Tibial nerve (tissue), 4 donors: Measurements from ENCODE around the gene ELAPOR2. TPM values are rescaled to one million over a fixed set of nuclear protein-coding genes. Genes with fewer than 3 reads are reported as not detected.
A peak's percentile ranks its signal among the peaks of the same experiment; 100 is the strongest.
"Not testable (repeated sequence)": the region's sequence is repeated elsewhere in the genome, so short reads cannot be mapped to it uniquely, and the experiment has no call there.

Experiments
- DNase-seq, 2 donors: peaks; one replicate each; pipeline ENCODE4 v3.0.0-alpha.2; 2019; ENCODE audit warnings: low spot score in 2 of 2
- H3K27ac ChIP-seq, 4 donors: fragments of 200-600 bp; sonication (generic) in 3 of 4; one replicate each; pipeline ENCODE4 v1.5.1; 2017 to 2019; ENCODE audit warnings: mild to moderate bottlenecking in 1 of 4
- H3K27me3 ChIP-seq, 2 donors: fragments of 200-600 bp; sonication (generic) in 1 of 2; one replicate each; pipeline versions ENCODE4 v1.5.1 to v1.6.0; 2017 to 2019
- H3K36me3 ChIP-seq, 3 donors: fragments of 200-600 bp; sonication (generic); one replicate each; pipeline ENCODE4 v1.5.1; 2018 to 2019
- H3K4me1 ChIP-seq, 4 donors: fragments of 200-600 bp; sonication (generic) in 3 of 4; one replicate each; pipeline ENCODE4 v1.5.1; 2017 to 2019
- H3K4me3 ChIP-seq, 4 donors: fragments of 200-600 bp; sonication (generic) in 3 of 4; one replicate each; pipeline ENCODE4 v1.5.1; 2017 to 2019; ENCODE audit warnings: mild to moderate bottlenecking in 1 of 4, moderate library complexity in 1 of 4
- H3K9me3 ChIP-seq, 4 donors: fragments of 200-600 bp; sonication (generic) in 3 of 4; one replicate each; pipeline ENCODE4 v1.5.1; 2017 to 2019
- EP300 ChIP-seq, 2 donors: sonication (generic); formaldehyde crosslinking; IDR thresholded peaks; one replicate each; pipeline ENCODE4 v1.6.1; 2017; ENCODE audit warnings: antibody characterized with exemption in 2 of 2, mild to moderate bottlenecking in 1 of 2
- POLR2A ChIP-seq, 2 donors: fragments of 450-650 bp; IDR thresholded peaks; one replicate each; pipeline ENCODE4 v1.6.1; 2017; ENCODE audit warnings: antibody characterized with exemption in 2 of 2, mild to moderate bottlenecking in 2 of 2, moderate library complexity in 2 of 2
- WGBS, 2 donors: methylation state at CpG; one replicate each; pipeline ENCODE4 v1.1.5; 2018; 5-methylcytosine and 5-hydroxymethylcytosine counted together
- total RNA-seq, 4 donors: library from RNA; depleted of rRNA; stranded (reverse); fragments of >200 nt; gene quantifications; one replicate each; pipeline ENCODE4 v1.1.0, GENCODE V29; 2016
- TF ChIP-seq, protein P1 (sequence below), 5 experiments: fragments of 200-600 bp in 3 of 5; fragments of 450-650 bp in 2 of 5; sonication (generic) in 3 of 5; IDR thresholded peaks; one replicate each; pipeline ENCODE4 v1.5.1; 2016 to 2019; ENCODE audit warnings: antibody characterized with exemption in 5 of 5, mild to moderate bottlenecking in 3 of 5, moderate library complexity in 2 of 5

Gene ELAPOR2
- total RNA-seq, 4 donors from 2014 or later: 12.8 to 27.3 (median 16.5) TPM

DNA sequence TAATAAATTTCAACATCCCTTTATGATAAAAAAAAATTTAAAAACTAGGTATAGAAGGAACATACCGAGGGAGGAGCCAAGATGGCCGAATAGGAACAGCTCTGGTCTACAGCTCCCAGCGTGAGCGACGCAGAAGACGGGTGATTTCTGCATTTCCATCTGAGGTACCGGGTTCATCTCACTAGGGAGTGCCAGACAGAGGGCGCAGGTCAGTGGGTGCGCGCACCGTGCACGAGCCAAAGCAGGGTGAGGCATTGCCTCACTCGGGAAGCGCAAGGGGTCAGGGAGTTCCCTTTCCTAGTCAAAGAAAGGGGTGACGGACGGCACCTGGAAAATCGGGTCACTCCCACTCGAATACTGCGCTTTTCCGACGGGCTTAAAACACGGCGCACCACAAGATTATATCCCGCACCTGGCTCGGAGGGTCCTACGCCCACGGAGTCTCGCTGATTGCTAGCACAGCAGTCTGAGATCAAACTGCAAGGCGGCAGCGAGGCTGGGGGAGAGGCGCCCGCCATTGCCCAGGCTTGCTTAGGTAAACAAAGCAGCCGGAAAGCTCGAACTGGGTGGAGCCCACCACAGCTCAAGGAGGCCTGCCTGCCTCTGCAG is 19.7 kb downstream of the ELAPOR2 start:
- not testable (repeated sequence) for H3K36me3 ChIP-seq, DNase-seq, H3K9me3 ChIP-seq, H3K27me3 ChIP-seq, H3K4me1 ChIP-seq, H3K27ac ChIP-seq
- 80 to 89% methylated on average over 32 to 33 of the region's 34 CpGs for WGBS, 2 donors
- peak overlapping the region in 1 of 4 donors; percentile 29 for H3K4me3 ChIP-seq

DNA sequence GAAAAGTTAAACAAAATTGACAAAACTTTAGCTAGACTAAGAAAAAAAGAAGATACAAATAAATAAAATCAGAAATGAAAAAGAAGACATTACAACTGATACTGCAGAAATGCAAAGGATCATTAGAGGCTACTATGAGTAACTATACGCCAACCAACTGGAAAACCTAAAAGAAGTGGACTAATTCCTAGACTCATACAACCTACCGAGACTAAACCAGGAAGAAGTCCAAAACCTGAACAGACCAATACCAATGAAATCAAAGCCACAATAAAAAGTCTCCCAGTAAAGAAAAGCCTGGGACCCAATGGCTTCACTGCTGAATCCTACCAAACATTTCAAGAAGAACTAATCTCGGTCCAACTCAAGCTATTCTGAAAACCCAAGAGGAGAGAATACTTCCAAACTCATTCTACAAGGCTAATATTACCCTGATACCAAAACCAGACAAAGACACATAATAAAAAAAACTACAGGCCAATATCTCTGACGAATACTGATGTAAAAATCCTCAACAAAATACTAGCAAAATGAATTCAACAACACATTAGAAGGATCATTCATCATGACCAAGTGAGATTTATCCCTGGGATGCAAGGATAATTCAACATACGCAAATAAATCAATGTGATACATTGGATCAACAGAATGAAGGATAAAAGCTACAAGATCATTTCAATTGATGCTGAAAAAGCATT is 20.3 kb downstream of the ELAPOR2 start:
- H3K9me3 ChIP-seq: peaks cover 0 to 7% (median 0%) of the 10 kb centered on the region in 4 donors
- H3K4me3 ChIP-seq: peak overlapping the region in 1 of 4 donors; percentile 29
- H3K4me1 ChIP-seq: no peaks in the 10 kb centered on the region
- H3K27ac ChIP-seq: no peak overlapping the region
- no peaks in the 10 kb centered on the region for H3K27me3 ChIP-seq
- TF ChIP-seq, protein P1, sequence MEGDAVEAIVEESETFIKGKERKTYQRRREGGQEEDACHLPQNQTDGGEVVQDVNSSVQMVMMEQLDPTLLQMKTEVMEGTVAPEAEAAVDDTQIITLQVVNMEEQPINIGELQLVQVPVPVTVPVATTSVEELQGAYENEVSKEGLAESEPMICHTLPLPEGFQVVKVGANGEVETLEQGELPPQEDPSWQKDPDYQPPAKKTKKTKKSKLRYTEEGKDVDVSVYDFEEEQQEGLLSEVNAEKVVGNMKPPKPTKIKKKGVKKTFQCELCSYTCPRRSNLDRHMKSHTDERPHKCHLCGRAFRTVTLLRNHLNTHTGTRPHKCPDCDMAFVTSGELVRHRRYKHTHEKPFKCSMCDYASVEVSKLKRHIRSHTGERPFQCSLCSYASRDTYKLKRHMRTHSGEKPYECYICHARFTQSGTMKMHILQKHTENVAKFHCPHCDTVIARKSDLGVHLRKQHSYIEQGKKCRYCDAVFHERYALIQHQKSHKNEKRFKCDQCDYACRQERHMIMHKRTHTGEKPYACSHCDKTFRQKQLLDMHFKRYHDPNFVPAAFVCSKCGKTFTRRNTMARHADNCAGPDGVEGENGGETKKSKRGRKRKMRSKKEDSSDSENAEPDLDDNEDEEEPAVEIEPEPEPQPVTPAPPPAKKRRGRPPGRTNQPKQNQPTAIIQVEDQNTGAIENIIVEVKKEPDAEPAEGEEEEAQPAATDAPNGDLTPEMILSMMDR (IDR thresholded peaks at IDR 0.05): no peak
- TF ChIP-seq POLR2A (IDR thresholded peaks at IDR 0.05) (no peak), EP300 (IDR thresholded peaks at IDR 0.05) (no peak)
- 81 to 89% methylated on average over 5 of the region's 5 CpGs for WGBS, 2 donors
- DNase-seq: no peak
- H3K36me3 ChIP-seq: no peaks in the 10 kb centered on the region

DNA sequence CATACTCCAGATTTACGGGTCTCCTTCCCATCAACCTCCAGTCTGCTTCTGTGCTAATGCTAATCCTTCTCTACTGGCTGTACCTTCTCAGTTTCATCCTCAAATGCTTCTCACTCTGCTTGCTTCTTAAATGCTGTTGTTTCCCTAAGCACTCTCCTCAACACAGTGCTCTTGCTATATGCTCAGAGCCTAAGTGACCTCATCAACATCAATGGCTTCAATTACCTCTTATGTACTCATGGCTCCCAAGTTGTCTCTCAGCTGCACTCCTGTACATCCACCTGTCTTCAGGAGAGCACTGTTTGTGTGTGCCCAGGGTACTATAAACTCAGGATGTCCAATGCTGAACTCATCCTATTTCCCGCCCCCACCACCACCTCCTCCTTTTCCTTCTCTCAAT is 22.5 kb downstream of the ELAPOR2 start:
- Histone ChIP-seq H3K27me3 (no peaks in the 10 kb centered on the region), H3K9me3 (peaks cover 0 to 7% (median 0%) of the 10 kb centered on the region in 4 donors), H3K36me3 (no peaks in the 10 kb centered on the region), H3K27ac (no peak overlapping the region), H3K4me1 (no peaks in the 10 kb centered on the region), H3K4me3 (no peak overlapping the region)
- 85 to 96% methylated on average over 2 of the region's 2 CpGs for WGBS, 2 donors
- TF ChIP-seq, protein P1 (IDR thresholded peaks at IDR 0.05): no peak
- TF ChIP-seq POLR2A (IDR thresholded peaks at IDR 0.05) (no peak), EP300 (IDR thresholded peaks at IDR 0.05) (no peak)
- DNase-seq: no peak

DNA sequence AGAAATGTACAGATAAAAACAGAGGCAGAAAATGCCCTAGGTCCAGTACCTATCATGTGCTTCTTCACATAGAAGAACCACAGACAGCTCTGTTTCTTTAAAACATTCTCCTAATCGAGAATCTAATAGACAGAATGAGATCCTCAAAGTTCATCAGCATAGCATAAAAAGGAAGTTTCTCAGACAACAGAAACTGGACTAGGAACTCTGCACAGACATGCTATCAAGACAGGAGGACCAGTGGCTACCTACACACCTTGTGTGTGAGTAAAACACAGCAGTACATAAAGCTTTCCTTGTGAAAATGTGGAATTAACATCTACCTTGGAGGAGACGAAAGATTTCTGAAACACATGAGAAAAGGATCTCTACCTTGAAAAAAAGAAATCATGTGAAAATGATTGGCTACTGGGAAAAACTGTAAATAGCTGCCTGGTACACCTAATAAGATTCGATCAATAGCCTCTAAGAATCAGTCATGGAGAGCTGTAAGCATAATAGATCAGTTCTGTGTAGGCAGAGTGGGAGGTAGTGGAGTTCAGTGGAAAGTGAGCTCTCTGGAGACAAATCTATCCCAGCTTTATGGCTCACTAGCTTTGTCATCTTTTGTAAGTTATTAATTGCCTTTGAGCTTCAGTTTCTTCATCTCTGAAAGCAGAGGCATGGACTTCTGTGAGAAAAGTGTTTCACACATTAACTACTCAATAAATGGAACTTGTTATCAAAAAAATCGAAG is 26.7 kb downstream of the ELAPOR2 start:
- 80% methylated on average over 4 of the region's 4 CpGs for WGBS, 2 donors
- Histone ChIP-seq H3K9me3 (no peaks in the 10 kb centered on the region), H3K27ac (no peak overlapping the region), H3K4me3 (no peak overlapping the region), H3K4me1 (no peaks in the 10 kb centered on the region), H3K36me3 (no peaks in the 10 kb centered on the region), H3K27me3 (no peaks in the 10 kb centered on the region)
- DNase-seq: no peak
- TF ChIP-seq EP300 (IDR thresholded peaks at IDR 0.05): no peak
- TF ChIP-seq POLR2A (IDR thresholded peaks at IDR 0.05): no peak
- TF ChIP-seq, protein P1 (IDR thresholded peaks at IDR 0.05): no peak

DNA sequence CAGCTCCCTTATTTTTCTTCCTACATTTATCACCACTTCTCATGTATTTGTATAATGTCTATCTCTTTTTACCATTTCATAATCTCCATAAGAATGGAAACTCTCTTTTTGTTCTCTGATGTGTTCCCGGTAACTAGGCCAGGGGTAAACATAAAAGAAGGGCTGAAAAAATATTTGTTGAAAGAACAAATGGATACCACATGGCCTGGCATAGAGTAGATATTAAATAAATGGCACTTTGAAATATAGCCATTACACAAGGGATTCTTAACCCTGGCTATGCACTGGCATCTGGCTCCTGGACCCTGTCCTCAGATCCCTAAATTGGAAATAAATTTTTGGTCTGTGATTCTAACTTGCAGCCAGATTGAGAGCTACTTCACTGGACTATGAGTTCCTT is 30.4 kb downstream of the ELAPOR2 start:
- DNase-seq: no peak
- no peaks in the 10 kb centered on the region for H3K9me3 ChIP-seq
- no peaks in the 10 kb centered on the region for H3K27me3 ChIP-seq
- no peaks in the 10 kb centered on the region for H3K36me3 ChIP-seq
- H3K4me3 ChIP-seq: no peak overlapping the region
- no peaks in the 10 kb centered on the region for H3K4me1 ChIP-seq
- TF ChIP-seq EP300 (IDR thresholded peaks at IDR 0.05) (no peak), POLR2A (IDR thresholded peaks at IDR 0.05) (no peak)
- TF ChIP-seq, protein P1 (IDR thresholded peaks at IDR 0.05): no peak
- H3K27ac ChIP-seq: no peak overlapping the region
- WGBS, 2 donors: 58 to 80% methylated on average over 1 of the region's 1 CpG
